ENCODE measurements around the gene DNAAF8.

Gene DNAAF8

GRCh38 chr16:4780235-4780634 lies 45.9 kb downstream of the DNAAF8 start:
- no peak for TF ChIP-seq SIN3A (IDR thresholded peaks at IDR 0.05; ENCODE audit: borderline replicate concordance, insufficient read depth, low read length)
- TF ChIP-seq POLR2AphosphoS5 (IDR thresholded peaks at IDR 0.05; ENCODE audit: low read depth, low read length) = no peak
- TF ChIP-seq FOXP2 (optimal IDR thresholded peaks at IDR 0.05; ENCODE audit: borderline replicate concordance, extremely low read depth, extremely low read length, insufficient read depth) = no peak
- TF ChIP-seq REST (IDR thresholded peaks at IDR 0.05; ENCODE audit: insufficient read depth in 1 of 2, low read depth in 2 of 2, low read length in 2 of 2) = no peak

- TF ChIP-seq FOXP2 (optimal IDR thresholded peaks at IDR 0.05; ENCODE audit: borderline replicate concordance, extremely low read depth, extremely low read length, insufficient read depth) (no peak), TAF1 (IDR thresholded peaks at IDR 0.05; ENCODE audit: borderline replicate concordance, insufficient read depth, low read length) (no peak)
Measured at GRCh38 chr16:4783251-4783950, 49.1 kb downstream of the DNAAF8 start.

DNA sequence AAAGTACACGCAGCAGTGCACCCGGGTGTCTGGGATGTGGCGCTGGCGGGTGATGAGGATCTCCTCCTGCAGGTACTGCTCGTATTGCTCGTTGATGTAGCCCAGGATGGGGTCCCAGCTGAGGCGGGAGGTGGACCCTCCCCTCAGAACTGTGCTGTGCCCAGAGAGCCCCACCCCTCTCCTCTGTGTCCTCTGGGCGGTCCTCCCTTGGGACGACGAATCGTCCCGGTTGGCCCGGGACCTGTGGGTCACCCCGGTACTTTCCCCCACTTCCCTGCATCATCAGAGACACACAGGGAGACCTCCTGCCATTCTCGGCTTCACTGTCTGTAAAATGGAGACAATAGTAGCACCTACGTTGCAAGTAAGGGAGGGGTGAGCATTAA lies 49.6 kb downstream of the DNAAF8 start:
- TF ChIP-seq POLR2AphosphoS5 (IDR thresholded peaks at IDR 0.05; ENCODE audit: low read depth, low read length) = no peak
- TF ChIP-seq SIN3A (IDR thresholded peaks at IDR 0.05; ENCODE audit: borderline replicate concordance, insufficient read depth, low read length) = no peak
- TF ChIP-seq REST (IDR thresholded peaks at IDR 0.05; ENCODE audit: insufficient read depth in 1 of 2, low read depth in 2 of 2, low read length in 2 of 2) = no peak
- TF ChIP-seq TAF1 (IDR thresholded peaks at IDR 0.05; ENCODE audit: borderline replicate concordance, insufficient read depth, low read length) = no peak
- no peak for TF ChIP-seq FOXP2 (optimal IDR thresholded peaks at IDR 0.05; ENCODE audit: borderline replicate concordance, extremely low read depth, extremely low read length, insufficient read depth)

- TF ChIP-seq SIN3A (IDR thresholded peaks at IDR 0.05; ENCODE audit: borderline replicate concordance, insufficient read depth, low read length) (no peak), TAF1 (IDR thresholded peaks at IDR 0.05; ENCODE audit: borderline replicate concordance, insufficient read depth, low read length) (no peak), REST (IDR thresholded peaks at IDR 0.05; ENCODE audit: insufficient read depth in 1 of 2, low read depth in 2 of 2, low read length in 2 of 2) (no peak), FOXP2 (optimal IDR thresholded peaks at IDR 0.05; ENCODE audit: borderline replicate concordance, extremely low read depth, extremely low read length, insufficient read depth) (no peak), POLR2AphosphoS5 (IDR thresholded peaks at IDR 0.05; ENCODE audit: low read depth, low read length) (no peak)
Measured at GRCh38 chr16:4785758-4786433, 51.6 kb downstream of the DNAAF8 start.

- TF ChIP-seq SIN3A (IDR thresholded peaks at IDR 0.05; ENCODE audit: borderline replicate concordance, insufficient read depth, low read length) (no peak), REST (IDR thresholded peaks at IDR 0.05; ENCODE audit: insufficient read depth in 1 of 2, low read depth in 2 of 2, low read length in 2 of 2) (no peak), FOXP2 (optimal IDR thresholded peaks at IDR 0.05; ENCODE audit: borderline replicate concordance, extremely low read depth, extremely low read length, insufficient read depth) (no peak), POLR2AphosphoS5 (IDR thresholded peaks at IDR 0.05; ENCODE audit: low read depth, low read length) (no peak), TAF1 (IDR thresholded peaks at IDR 0.05; ENCODE audit: borderline replicate concordance, insufficient read depth, low read length) (no peak)
Measured at GRCh38 chr16:4787068-4787467, 52.7 kb downstream of the DNAAF8 start.
